ENCODE measurements around the gene KRT78.

GRCh38 chr12:52844386-52844785 lies 4.4 kb downstream of the KRT78 start:
- no peak for TF ChIP-seq CTCF (IDR thresholded peaks at IDR 0.05)
- no peak for TF ChIP-seq POLR2A (IDR thresholded peaks at IDR 0.05)

Measured in heart left ventricle (tissue), 13 donors.